Middle frontal gyrus (tissue), 1 donor: ENCODE results near the gene IDUA.

Experiments used
- DNase-seq: peaks from one replicate; pipeline ENCODE4 v3.0.0-alpha.2; 2015; ENCODE audit warnings: low spot score; ENCODE audit errors: extremely low spot score

Gene IDUA

DNA sequence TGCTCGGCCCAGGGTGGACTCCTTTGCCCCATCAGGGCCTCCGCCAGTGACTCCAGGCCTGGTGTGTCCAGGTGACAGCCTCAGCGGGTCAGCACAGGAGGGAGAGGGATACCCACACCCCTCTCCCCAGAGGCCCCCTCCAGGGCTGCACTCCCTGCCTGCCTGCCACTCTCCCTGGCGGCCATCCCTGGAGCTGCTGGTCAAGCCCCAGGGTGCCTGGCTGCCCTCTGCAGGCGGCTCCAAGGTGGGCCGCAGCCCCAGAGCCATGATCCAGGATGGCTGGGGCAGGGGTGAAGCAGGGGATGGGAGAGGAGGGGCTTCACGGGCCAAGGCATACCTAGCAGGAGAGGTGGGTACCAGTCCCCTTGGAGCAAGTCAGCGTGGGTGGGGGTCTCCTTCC lies 28.3 kb downstream of the IDUA start:
- no peak for DNase-seq

DNA sequence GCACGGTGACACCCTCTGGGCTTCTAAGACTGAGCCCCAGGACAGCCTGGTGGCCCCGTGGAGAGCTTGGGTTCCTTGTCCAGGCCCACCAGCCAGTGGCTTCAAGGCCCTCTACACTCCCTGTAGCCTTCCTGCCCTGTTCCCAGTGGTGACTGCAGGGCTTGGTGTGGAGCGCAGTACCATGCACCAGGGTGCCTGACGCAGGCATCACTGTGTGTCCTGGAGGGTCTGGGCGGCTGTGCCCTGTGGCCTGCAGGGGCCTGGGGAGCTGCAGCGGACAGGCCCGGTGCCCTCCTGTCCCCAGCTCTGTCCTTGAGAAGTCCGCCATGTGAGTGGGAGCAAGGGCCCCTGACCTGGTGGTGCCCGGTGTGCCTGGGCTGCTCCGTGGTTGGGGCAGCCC lies 28.9 kb downstream of the IDUA start:
- DNase-seq = no peak

DNA sequence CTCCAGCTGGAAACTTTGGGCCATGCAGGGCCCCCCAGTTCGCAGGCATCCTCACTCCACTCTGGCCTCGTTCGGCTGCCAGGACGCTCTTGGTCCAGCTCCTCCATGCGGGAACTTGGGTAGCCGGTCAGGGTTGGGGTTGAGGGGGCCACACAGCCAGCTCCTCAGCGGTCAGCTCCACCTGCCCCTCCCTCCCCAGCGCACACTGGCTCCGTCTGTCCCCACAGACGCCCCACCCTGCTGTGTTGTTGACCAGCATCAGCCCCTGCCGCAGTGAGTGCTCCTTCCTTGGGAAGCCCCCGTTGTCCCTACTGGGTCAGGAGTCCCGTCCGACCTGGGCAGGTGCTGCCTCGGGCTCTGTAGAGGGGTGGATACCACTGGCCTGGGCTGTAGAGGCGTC lies 30.4 kb downstream of the IDUA start:
- no peak for DNase-seq

DNA sequence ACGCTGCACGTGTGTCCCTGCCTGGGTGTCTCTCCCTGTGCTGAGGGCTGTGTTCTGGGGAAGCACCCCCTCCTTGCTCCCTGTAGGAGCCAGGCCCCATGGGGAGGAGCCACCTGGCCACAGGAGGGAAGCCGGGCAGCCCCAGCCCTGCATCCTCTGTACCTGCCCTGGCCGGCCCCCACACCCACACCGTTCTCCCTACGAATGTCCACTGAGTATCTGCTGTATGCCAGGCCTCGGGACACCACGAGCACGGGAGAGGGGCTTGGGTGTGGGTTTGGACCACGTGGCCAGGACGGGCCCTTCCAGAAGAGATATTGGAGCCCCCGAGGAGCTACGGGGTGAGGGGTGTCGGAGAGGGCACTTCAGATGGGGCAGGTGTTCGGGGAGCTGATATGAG lies 30.9 kb downstream of the IDUA start:
- DNase-seq = no peak

DNA sequence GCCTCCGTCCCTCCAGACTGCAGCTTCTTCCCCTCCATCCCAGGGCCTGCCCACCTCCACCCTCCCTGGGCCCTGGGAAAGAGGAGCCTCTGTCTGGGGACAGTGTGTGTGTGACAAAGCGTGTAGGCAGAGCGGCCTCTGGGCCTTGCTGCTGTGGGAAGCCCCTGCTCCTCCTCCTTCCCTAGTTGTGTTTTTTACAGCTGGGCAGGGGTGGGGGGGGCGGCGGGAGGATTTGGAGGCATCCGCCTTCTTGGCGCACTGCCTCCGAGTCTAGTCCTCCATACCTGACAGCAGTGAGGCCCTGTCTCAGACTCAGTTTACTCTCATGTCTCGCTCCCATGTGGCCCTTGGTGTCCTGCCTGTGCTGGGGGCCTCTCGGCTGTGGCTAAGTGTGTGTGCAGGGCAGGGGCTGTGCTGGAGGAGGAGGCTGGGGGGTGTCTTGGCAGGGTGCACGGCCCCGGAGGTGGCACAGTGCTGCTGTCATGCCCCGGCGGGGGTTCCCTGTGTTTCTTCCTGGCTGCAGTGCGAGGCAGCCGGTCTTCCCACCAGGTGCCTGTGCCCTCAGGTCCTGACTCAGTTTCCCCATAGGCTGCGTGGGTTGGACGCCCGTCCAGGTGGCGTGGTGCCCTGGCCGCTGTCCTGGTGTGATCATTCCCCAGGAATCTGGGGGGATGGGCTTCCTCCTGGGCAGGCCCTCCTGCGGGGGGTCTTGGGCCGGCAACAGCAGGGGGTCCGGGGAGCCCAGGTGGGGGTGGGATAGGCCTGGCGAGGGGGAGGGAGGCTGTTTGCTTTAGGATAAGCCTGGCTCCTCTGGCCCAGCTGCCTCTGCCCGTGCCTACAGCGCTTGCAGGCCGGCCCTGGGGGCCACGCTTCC lies 31.5 kb downstream of the IDUA start:
- no peak for DNase-seq

DNA sequence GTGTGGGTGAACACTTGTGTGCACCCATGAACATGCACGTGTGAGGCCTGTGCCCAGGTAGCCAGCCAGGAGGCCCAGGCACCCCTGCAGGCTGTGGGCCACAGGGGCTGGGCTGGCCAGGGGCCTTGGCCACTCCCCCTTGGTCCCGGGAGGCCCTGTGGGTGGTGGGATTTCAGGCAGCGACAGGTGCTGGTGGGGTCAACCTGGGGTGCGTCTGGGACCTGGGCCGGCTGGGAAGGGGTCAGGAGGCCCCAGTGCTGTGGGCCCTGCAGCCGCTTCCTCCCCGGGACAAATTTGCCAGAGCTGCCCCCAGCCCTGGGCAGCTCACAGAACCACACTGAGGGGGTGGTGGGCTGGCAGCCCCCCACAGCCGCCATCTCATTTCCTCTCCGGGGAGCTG lies 32.5 kb downstream of the IDUA start:
- DNase-seq = no peak

DNA sequence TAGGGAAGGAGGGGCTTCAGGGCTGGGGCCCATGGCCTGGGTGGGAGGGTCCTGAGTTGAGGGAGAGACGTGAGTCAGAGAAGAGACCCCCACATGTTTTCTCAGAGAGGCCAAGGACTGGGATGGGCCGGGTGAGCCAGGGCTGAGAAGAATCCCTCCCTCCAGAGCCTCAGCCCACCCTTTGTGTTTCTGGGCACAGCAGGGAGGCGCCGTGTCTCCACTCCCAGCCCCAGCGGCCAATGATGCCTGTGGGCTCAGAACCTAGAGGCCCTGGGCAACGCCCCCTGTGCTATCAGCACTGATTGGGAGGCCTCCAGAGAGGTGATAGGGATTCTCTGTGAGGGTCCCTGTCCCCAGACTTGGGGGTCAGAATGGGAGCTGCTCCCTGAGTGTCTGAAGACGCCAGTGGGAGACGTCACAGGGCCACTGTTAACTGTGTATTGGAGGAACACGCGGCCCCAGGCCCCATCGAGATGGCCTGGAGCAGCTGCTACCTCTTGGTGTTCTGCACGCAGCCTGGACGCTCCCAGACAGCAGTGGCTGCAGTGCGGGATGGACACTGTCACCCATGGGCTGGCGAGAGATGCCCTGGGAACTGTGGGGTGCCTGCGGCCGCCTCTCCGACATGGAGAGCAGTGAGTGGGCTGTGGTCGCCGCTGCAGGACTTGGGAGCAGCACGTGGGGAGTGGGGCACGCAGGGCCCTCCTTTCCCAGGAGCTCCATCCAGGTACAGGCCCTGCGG lies 33.1 kb downstream of the IDUA start:
- DNase-seq = no peak

DNA sequence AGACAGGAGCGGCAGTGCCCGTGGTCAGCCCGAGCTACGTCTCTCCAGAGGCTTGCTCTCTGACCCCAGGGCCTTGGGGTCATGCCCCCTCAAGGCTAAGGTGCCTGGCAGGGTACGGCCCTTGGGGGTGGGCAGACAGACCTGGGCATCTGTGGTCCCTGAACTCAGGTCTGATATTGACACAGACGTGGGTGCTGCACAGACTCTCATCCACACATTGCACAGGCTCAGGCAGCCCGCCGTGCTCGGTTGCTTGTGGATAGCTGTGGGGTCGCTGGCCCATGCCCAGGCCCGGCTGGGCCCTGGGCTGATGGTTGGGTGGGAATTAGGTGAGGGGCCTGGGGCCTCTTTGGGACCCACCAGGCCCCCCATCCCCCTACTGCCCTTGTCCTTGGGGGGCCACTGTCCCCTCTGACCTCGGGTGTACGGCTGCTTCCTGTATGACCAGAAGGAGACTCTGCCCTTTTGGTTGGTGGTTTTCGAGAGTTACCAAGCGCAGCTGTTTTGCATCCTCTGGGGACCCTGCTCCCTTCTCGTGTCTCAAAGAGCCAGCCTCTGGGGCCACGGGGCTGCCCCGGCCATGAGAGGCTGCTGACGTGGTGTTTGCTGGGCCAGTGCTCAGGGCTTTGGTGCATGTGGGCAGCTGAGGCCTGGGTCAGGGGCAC lies 34.7 kb downstream of the IDUA start:
- no peak for DNase-seq

DNA sequence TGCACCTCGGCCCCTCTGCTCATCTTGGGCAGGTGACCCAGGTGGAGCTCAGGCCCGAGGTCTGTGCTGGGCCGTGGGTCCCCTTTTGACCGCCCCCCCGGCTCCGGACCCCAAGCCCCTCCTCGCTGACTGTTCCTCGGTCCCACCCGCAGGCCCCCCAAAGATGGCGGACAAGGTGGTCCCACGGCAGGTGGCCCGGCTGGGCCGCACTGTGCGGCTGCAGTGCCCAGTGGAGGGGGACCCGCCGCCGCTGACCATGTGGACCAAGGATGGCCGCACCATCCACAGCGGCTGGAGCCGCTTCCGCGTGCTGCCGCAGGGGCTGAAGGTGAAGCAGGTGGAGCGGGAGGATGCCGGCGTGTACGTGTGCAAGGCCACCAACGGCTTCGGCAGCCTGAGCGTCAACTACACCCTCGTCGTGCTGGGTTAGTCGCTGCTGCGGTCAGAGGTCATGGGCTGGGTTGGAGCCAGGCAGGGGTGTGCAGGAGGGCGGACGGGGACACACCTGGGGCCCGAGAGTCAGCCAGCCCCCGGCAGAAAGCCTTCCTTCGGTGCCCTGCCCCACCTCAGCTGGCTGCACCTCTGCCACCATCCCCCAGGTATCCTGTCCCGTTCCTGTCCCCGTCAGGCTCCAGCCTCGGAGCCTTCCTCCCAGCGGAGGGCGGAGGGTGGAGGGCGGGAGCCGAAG lies 35.4 kb downstream of the IDUA start:
- DNase-seq = no peak

DNA sequence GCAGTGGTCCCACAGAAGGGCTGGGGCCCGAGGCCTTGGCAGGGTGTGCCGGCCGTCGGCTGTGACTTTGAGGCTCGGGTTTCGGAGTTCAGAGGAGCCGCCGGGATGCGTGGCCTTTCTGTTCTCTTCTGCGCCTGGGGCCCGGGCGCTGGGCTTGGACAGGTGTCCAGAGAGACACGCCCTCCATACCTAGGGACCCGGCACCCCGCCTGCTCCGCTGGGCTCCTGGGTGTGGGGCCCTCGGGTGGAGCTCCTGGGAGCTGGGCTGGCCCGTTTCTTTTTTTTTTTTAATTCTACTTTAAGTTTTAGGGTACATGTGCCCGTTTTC lies 35.9 kb downstream of the IDUA start:
- no peak for DNase-seq

DNA sequence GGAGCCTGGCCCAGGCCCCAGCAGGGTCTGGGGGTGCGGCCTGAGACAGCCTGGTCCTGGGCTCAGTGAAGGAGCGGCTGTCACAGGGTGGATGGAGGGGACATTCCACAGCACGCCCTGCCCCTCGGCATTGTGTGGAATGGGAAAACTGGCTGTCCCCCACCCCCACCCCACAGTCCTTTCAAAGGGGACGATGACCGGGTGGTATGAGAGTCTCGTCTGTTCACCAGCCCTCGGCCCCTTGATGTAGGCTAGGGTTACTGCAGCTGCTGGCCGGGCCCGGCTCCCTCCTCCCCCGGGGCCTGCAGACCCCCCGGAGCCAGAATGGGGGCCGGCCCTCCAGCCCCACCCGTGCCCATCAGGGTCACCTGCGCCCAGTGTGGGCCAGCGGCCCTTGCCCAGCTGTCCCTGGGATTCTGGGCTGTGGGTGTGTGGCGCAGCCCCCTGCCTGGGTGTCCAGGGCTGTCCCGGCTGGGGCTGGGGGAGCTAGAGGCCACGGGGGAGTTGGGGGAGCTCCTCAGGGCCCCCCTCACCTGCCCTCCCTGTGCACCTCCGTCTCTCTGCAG lies 36.3 kb downstream of the IDUA start:
- DNase-seq = no peak

DNA sequence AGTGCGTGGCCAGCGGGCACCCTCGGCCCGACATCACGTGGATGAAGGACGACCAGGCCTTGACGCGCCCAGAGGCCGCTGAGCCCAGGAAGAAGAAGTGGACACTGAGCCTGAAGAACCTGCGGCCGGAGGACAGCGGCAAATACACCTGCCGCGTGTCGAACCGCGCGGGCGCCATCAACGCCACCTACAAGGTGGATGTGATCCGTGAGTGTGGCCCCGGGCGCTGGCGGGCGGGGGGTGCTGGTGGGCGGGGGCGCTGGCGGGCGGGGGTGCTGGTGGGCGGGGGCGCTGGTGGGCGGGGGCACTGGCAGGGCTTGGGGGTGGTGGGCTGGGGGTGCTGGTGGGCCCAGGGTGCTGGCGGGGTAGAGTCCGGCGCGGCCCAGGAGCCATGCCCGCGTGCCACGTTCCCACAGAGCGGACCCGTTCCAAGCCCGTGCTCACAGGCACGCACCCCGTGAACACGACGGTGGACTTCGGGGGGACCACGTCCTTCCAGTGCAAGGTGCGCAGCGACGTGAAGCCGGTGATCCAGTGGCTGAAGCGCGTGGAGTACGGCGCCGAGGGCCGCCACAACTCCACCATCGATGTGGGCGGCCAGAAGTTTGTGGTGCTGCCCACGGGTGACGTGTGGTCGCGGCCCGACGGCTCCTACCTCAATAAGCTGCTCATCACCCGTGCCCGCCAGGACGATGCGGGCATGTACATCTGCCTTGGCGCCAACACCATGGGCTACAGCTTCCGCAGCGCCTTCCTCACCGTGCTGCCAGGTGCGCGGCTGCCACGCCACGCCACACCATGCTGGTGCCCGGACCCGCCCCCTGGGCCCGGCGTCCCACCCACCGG lies 37.3 kb downstream of the IDUA start:
- no peak for DNase-seq

DNA sequence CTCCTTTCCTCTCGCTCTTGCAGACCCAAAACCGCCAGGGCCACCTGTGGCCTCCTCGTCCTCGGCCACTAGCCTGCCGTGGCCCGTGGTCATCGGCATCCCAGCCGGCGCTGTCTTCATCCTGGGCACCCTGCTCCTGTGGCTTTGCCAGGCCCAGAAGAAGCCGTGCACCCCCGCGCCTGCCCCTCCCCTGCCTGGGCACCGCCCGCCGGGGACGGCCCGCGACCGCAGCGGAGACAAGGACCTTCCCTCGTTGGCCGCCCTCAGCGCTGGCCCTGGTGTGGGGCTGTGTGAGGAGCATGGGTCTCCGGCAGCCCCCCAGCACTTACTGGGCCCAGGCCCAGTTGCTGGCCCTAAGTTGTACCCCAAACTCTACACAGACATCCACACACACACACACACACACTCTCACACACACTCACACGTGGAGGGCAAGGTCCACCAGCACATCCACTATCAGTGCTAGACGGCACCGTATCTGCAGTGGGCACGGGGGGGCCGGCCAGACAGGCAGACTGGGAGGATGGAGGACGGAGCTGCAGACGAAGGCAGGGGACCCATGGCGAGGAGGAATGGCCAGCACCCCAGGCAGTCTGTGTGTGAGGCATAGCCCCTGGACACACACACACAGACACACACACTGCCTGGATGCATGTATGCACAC lies 38.2 kb downstream of the IDUA start:
- no peak for DNase-seq

DNA sequence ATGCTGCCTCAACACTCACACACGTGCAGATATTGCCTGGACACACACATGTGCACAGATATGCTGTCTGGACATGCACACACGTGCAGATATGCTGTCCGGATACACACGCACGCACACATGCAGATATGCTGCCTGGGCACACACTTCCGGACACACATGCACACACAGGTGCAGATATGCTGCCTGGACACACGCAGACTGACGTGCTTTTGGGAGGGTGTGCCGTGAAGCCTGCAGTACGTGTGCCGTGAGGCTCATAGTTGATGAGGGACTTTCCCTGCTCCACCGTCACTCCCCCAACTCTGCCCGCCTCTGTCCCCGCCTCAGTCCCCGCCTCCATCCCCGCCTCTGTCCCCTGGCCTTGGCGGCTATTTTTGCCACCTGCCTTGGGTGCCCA lies 39.3 kb downstream of the IDUA start:
- no peak for DNase-seq

DNA sequence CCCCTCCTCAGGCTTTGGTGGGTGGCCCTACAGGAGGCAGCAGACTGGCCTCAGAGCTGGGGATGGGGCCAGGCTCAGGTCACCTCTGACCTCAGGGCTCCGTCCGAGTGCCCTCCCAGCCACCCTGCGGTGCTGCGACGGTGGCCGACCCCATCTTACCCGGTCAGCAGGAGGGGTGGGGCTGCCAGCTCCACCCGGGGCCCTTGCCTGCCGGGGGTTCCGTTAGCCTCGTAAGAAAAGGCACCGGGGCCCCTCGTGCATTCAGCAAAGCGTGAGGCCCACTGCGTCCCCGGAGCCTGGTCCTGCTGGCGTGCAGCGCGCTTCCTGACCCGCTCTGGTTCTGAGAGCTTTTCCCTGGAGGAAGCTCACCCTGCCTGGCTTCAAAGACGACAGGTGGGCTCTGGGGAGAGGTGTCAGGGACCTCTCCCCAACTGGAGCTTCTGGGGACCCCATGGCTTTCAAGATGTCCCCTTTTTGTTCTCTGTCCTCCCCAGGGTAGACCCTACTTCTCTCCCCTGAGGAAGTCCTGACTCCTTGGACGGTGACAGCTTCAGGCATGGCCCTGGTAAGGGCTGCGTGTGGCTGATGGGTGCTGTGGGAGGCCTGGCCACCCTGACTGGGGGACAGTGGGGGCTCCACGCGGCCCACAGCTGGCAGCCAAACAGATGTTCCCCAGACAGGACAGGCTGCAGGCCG lies 40.5 kb downstream of the IDUA start:
- DNase-seq = no peak

DNA sequence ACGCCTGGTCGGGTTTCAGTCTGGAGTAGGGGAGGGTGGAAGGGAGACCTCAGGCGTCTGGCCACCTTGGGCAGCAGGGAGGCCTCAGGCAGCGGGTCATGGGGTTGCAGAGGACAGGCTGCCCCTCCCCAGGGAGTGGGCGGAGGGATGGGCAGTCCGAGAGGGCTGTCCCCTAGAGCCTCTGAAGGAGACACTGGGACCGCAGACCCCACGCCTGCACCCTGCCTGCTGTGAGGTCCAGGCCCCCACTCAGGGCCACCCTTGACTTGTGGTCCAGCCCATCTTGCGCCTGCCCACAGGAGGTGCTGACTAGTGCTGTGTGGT lies 41.0 kb downstream of the IDUA start:
- no peak for DNase-seq

DNA sequence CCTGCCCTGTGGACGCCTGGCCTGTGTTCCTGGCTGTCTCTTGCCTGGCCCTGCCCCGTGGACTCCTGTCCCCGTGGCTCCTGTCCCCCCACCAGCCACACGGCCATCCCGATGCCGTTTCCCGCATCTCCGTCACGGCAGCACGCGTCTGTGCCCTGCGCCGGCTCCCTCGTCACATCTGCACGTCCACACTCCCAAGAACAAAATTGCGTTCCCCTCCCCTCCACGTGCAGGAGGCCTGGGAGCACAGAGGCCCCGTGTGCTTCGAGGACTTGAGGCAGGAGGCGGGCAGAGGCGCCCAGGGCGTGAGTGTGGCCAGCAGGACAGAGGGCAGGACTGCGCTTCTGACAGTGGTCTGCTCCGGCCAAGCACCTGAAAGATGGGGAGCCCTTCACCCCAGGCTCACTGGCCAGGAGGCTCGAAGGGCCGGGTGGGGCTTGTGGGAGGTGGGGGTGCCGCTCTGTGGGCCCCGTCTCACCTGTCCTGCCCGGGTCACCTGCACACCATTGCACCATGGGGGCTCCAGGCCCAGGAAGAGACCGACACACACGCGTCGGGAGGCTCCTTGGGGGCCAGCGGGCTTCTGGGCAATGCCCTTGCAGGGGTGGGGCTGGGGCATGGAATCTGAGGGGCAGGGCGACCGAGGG lies 41.9 kb downstream of the IDUA start:
- DNase-seq = no peak

DNA sequence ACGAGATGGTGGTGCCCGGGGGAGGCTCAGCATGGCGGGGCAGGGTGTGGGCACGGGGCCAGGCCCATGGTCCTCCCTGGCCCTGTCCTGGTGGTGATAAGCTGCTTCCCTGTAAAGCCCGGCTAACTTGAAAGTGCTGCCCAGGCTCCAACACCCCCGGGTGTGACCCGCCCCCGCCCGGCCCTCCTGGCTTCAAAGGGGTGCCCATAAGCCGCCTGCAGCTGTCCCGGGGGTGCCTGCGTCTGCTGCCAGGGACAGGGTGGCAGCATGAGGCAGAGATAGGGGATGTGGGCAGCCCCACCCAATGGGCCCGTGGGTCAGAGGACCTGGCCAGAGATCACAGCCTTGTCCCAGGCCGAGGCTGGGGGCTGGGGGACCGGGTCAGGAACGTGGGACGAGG lies 42.7 kb downstream of the IDUA start:
- DNase-seq = no peak

DNA sequence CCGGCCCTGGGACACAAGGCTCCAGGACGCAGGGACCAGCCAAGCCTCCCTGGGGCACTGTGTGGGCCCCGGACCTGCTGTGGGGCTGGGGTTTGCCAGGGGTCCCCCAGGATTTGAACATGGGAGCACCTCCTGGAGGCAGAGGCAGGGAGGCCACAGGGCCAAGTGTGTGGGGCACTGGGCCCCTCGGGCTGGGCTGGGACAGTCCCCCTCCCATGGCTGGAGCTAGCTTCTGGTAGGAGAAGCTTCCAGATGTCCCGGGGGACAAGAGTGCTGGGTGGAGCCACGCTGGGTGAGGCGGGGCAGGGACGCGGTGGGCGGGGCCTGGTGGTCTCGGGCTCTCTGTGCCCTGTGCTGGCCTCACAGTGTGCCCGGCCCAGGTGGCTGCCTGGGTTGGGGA lies 43.2 kb downstream of the IDUA start:
- DNase-seq = no peak
